Right lung (tissue), 5 donors: Measurements from ENCODE around the gene KIF1C. TPM values are rescaled to one million over a fixed set of nuclear protein-coding genes. Genes with fewer than 3 reads are reported as not detected.
"Not testable (repeated sequence)": the region's sequence is repeated elsewhere in the genome, so short reads cannot be mapped to it uniquely, and the experiment has no call there.

Experiments
- DNase-seq, 2 donors: peaks; one replicate each; pipeline ENCODE4 v3.0.0-alpha.2; 2013
- polyA plus RNA-seq, 5 donors: library from polyadenylated mRNA; unstranded; fragments of 120-200 nt; gene quantifications; one replicate each; pipeline versions ENCODE4 v1.2.1 to v1.2.3, GENCODE V29; 2013; ENCODE audit warnings: inconsistent platforms in 1 of 5, low replicate concordance in 1 of 5; ENCODE audit not compliant: insufficient read length in 5 of 5, insufficient read depth in 1 of 5

The KIF1C gene
- polyA plus RNA-seq, 5 donors: 51.1 to 80.4 (median 58.0) TPM

- no peak for DNase-seq
These were observed 37.6 kb downstream of the KIF1C start, which contains the start of gene SLC52A1 for GRCh38 chr17:5035315-5035714. Gene SLC52A1, minus strand, starts transcription at chr17:5035426. Its CDS starts 820 bp downstream, at chr17:5034606.

- no peak for DNase-seq
These were observed 44.6 kb downstream of the KIF1C start for GRCh38 chr17:5042157-5043022.

DNA sequence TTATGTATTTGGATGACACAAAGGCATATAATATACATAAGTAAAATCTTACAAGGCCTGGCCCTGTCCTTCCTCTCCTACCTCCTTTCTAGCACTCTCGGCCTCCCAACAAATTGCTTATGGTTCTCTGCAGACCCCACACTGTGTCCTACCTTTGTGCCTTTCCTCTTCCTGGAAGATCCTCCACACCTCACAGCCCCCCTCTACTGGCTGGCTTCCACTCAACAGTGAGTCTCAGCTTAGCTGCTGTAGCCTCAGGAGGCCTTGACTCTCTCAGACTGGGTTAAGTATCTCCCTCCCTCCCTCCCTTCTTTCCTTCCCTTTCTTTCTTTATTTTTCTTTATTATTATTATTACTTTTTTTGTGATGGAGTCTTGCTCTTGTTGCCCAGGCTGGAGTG is 45.8 kb downstream of the KIF1C start:
- no peak for DNase-seq

DNA sequence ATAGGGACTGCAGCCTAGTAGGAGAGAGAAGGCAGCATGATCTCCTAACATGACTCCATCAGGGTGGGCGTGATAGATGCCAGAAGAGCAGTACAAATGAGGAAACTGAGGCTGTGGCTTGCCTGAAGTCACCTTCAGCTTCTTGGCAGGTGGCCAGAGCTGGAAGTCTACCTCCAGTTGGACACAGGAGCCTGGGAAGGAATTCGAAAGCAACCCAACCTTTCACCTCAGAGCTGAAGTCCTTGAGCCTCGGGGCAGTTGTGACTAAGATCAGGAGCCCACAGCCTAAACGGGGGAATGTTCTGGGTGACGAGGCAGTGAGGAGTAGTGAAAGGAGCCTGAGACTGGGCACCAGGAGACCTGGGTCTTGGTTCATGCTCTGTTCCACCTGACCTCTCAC is 46.9 kb downstream of the KIF1C start:
- no peak for DNase-seq

DNA sequence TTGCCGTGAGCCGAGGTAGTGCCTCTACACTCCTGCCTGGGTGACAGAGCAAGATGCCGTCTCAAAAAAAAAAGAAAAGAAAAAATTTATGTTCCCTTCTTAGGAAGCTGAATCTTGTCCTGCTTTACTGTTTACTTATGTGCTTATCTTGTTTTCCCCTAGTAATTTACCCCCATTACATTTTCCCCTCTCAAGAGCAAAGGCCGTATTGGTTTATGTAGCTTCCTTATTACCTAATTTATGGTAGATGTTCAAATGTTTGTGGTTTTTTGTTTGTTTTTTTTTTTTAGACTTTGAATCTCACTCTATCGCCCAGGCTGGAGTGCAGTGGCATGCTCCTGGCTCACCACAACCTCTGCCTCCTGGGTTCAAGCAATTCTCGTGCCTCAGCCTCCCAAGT is 47.7 kb downstream of the KIF1C start:
- no peak for DNase-seq

DNA sequence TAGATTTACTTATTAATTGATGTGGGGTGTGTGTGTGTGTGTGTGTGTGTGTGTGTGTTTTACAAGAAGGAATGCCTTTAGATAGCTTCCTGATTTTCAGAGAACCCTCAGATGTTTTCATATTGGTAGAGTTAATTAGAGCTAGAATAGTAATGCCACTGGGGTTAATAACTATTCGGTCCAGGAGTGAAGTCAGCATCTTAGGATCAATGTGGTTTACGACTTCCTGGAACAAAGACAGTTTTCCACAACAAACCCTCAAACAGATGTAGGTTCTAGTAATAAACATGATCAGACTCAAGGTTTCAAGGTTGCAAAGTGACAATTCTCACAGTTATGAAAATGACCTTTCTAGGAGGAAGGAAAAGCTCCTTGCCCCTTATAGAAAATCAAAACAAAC is 49.7 kb downstream of the KIF1C start:
- no peak for DNase-seq

DNA sequence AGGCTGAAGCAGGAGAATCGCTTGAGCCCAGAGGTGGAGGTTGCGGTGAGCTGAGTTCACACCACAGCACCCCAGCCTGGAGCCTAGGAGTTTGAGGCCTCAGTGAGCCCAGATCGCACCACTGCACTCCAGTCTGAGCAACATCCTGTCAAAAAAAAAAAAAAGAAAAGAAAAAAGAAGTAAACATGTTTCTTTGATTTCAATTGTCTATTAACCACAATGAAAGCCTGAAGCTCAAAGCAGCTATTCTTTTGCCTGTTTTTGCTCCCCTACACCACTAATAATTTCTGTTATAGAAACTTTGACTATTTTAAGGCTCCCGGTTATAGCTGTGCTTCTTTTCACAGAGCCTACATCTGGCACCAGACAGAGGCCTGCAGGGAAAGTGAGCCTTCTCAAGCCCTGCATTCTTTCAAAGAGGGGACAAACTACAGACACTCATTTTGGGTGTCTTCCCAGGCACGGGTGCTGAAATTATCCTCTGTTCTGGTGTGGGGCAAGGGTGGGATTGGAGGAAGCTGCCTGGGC is 51.6 kb downstream of the KIF1C start:
- DNase-seq: no peak

- peak; percentile 63 to 73 for DNase-seq
These were observed 52.5 kb downstream of the KIF1C start for GRCh38 chr17:5050278-5050677.

DNA sequence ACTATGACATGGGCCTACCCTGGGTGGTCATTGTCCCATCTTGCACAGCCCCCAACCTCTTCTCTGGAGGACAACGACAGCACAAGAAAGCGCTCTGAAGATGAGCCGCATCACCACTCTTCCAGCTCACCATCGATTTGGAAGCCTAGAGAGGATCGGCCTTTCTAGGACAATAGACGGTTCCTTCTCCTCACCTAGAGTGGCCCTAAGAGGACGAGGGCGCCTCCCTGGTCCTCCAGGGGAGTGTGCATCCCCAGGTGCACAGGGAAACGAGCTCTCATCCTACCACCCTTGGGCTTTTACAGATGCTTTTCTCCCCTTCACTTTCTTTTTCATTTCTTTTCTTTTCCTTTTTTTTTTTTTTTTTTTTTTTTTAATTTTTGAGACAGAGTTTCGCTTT is 57.8 kb downstream of the KIF1C start:
- no peak for DNase-seq

GRCh38 chr17:5065227-5065744 is 67.5 kb downstream of the KIF1C start:
- no peak for DNase-seq

DNA sequence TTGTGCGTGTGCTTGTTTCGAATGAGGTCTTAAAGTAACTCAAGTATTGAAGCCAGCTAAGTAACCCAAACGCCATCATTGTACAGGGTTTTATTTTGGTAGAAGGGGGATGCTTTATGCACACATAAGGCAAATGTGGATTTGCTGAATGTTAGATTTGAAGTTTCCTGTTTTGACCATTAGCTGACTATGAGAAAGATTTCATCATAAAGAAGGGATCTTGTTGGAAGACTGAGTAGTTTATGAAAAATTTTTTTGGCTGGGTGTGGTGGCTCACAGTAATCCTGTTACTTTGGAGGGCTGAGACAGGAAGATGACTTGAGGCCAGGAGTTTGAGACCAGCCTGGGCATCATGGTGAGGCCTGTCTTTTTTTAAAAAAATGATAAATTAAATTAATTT is 70.5 kb downstream of the KIF1C start:
- no peak for DNase-seq

- DNase-seq: no peak
These were observed 72.0 kb downstream of the KIF1C start for GRCh38 chr17:5069724-5070123.

- DNase-seq: not testable (repeated sequence)
These were observed 77.7 kb downstream of the KIF1C start for GRCh38 chr17:5075472-5075871.

- not testable (repeated sequence) for DNase-seq
These were observed 79.5 kb downstream of the KIF1C start for GRCh38 chr17:5077275-5077674.

- no peak for DNase-seq
These were observed 80.0 kb downstream of the KIF1C start for GRCh38 chr17:5077781-5078105.

Other genes starting within 250 kb of the KIF1C start
- not detected for gene TM4SF5, start 226.1 kb upstream of the KIF1C start, polyA plus RNA-seq
- under 1 TPM in 4 of 5 donors, not detected in 1; 0.16 to 0.97 (median 0.35) TPM for gene VMO1, start 211.6 kb upstream of the KIF1C start, polyA plus RNA-seq
- 1 to 10 TPM in 3 of 5 donors, under 1 TPM in 2; 0.64 to 1.7 (median 1.0) TPM for gene GLTPD2, start 209.0 kb upstream of the KIF1C start, polyA plus RNA-seq
- gene PSMB6, start 201.8 kb upstream of the KIF1C start, polyA plus RNA-seq: 100 to 1,000 TPM in 3 of 5 donors, 10 to 100 TPM in 2; 97.5 to 118 (median 100) TPM
- 10 to 100 TPM; 47.9 to 65.0 (median 60.6) TPM for gene PLD2, start 190.8 kb upstream of the KIF1C start, polyA plus RNA-seq
- 10 to 100 TPM; 47.4 to 64.5 (median 57.3) TPM for gene MINK1, start 164.6 kb upstream of the KIF1C start, polyA plus RNA-seq
- gene C17orf107, start 98.4 kb upstream of the KIF1C start, polyA plus RNA-seq: 1 to 10 TPM in 2 of 5 donors, under 1 TPM in 3; 0.52 to 1.8 (median 0.85) TPM
- 1 to 10 TPM in 2 of 5 donors, under 1 TPM in 3; 0.59 to 1.2 (median 0.94) TPM for gene CHRNE, start 94.9 kb upstream of the KIF1C start, polyA plus RNA-seq
- 1 to 10 TPM; 2.4 to 3.5 (median 2.9) TPM for gene GP1BA, start 65.7 kb upstream of the KIF1C start, polyA plus RNA-seq
- 10 to 100 TPM; 40.1 to 62.0 (median 46.2) TPM for gene SLC25A11, start 57.9 kb upstream of the KIF1C start, polyA plus RNA-seq
- 100 to 1,000 TPM; 105 to 134 (median 122) TPM for gene RNF167, start 57.7 kb upstream of the KIF1C start, polyA plus RNA-seq
- 100 to 1,000 TPM; 315 to 670 (median 399) TPM for gene PFN1, start 49.4 kb upstream of the KIF1C start, polyA plus RNA-seq
- gene ENO3, start 46.8 kb upstream of the KIF1C start, polyA plus RNA-seq: 100 to 1,000 TPM in 1 of 5 donors, 10 to 100 TPM in 4; 12.8 to 101 (median 15.4) TPM
- gene SPAG7, start 30.1 kb upstream of the KIF1C start, polyA plus RNA-seq: 10 to 100 TPM; 73.1 to 88.6 (median 76.3) TPM
- gene CAMTA2, start 10.3 kb upstream of the KIF1C start, polyA plus RNA-seq: 10 to 100 TPM; 25.4 to 40.9 (median 32.4) TPM
- 10 to 100 TPM in 2 of 5 donors, 1 to 10 TPM in 3; 7.1 to 10.9 (median 9.5) TPM for gene INCA1, start 428 bp upstream of the KIF1C start, polyA plus RNA-seq
- gene SLC52A1, start 37.5 kb downstream of the KIF1C start, polyA plus RNA-seq: under 1 TPM; 0.17 to 0.27 (median 0.19) TPM
- 10 to 100 TPM in 1 of 5 donors, 1 to 10 TPM in 4; 8.1 to 11.8 (median 9.2) TPM for gene ZFP3, start 80.5 kb downstream of the KIF1C start, polyA plus RNA-seq
- 10 to 100 TPM; 17.6 to 46.8 (median 42.0) TPM for gene ZNF232, start 113.9 kb downstream of the KIF1C start, polyA plus RNA-seq
- 10 to 100 TPM in 3 of 5 donors, 1 to 10 TPM in 2; 1.8 to 16.7 (median 10.0) TPM for gene USP6, start 118.1 kb downstream of the KIF1C start, polyA plus RNA-seq
- gene ZNF594, start 193.9 kb downstream of the KIF1C start, polyA plus RNA-seq: 10 to 100 TPM; 13.7 to 25.4 (median 18.4) TPM
- 1 to 10 TPM; 1.4 to 2.5 (median 2.1) TPM for gene SCIMP, start 236.9 kb downstream of the KIF1C start, polyA plus RNA-seq